PFSK-1 (cell line): Measurements from ENCODE around the gene AK2.

Source experiments
- FOXP2 ChIP-seq: optimal IDR thresholded peaks from 2 replicates; pipeline ENCODE3; 2011; ENCODE audit warnings: borderline replicate concordance, control low read depth, inconsistent platforms; ENCODE audit not compliant: insufficient read depth; ENCODE audit errors: extremely low read length, extremely low read depth
- POLR2AphosphoS5 ChIP-seq: IDR thresholded peaks from 2 replicates; pipeline ENCODE4 v1.6.1; 2012; ENCODE audit warnings: low read depth, mild to moderate bottlenecking, control low read depth, low read length, moderate library complexity
- REST ChIP-seq, 2 experiments: IDR thresholded peaks; 2 replicates each; pipeline versions ENCODE4 v1.6.1 to v1.8.0; 2011 to 2012; ENCODE audit warnings: low read depth in 2 of 2, low read length in 2 of 2, control low read depth in 1 of 2, inconsistent platforms in 1 of 2, mild to moderate bottlenecking in 1 of 2, moderate library complexity in 1 of 2; ENCODE audit not compliant: insufficient read depth in 1 of 2
- SIN3A ChIP-seq: IDR thresholded peaks from 2 replicates; pipeline ENCODE4 v1.6.1; 2012; ENCODE audit warnings: mild to moderate bottlenecking, low read length, moderate library complexity, borderline replicate concordance; ENCODE audit not compliant: insufficient read depth
- TAF1 ChIP-seq: IDR thresholded peaks from 2 replicates; pipeline ENCODE4 v1.6.1; 2012; ENCODE audit warnings: low read length, control low read depth, borderline replicate concordance; ENCODE audit not compliant: insufficient read depth

AK2 gene

DNA sequence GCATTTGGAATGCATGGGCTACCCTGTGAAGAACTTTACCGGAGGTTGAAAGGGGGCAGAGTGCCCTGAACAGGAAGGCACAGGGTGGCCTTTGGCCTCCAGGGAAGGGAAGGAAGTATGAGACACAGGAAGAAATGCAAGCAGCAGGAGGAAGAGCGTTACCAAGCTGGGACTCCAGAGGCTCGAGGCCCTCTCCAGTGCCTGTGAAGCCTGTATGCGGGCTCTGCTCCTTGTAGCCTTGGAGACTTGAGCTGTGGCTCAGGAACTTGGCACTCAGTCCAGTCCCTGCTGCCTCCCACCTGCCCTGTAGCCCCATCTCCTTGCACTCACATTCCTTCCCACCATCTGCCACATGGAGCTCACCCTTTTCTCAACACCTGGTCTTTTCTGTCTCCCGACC, 38.6 kb downstream of the AK2 start:
- no peak for TF ChIP-seq TAF1
- no peak for TF ChIP-seq REST (IDR thresholded peaks at IDR 0.05; ENCODE audit: insufficient read depth in 1 of 2, low read depth in 2 of 2, low read length in 2 of 2)
- TF ChIP-seq POLR2AphosphoS5: no peak; the same call in 1 of the 2 replicates
- TF ChIP-seq FOXP2: no peak
- TF ChIP-seq SIN3A: no peak

DNA sequence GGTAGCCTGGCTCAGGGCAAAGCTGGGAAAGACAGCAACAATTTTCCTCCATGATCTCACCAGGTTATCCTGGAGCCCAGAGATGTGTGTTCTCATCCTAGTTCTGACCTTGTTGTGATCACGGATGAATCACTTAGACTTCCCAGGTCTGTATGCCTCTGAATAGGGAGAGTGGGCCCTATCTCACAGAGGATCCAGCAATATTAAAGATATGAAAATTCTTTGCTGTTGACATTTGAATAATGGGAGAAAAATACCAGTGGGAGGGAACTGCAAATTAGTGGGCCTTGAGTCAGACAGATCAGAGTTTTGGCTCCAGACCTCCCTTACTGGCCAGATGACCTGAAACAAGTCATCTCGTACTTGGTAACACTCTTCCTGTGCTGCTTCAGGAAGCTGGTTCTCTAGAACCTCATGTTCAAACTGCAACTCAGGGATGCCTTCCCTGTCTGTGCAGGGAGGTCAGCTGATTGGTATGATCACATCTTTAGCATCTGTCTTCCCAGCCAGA, 39.2 kb downstream of the AK2 start:
- TF ChIP-seq TAF1: no peak
- TF ChIP-seq POLR2AphosphoS5: no peak
- TF ChIP-seq SIN3A: no peak
- no peak for TF ChIP-seq REST (IDR thresholded peaks at IDR 0.05; ENCODE audit: insufficient read depth in 1 of 2, low read depth in 2 of 2, low read length in 2 of 2)
- TF ChIP-seq FOXP2: no peak

- no peak for TF ChIP-seq FOXP2
- TF ChIP-seq SIN3A: 0 out of 2 replicates have a peak, but pooled peaks have one; percentile 30
- no peak for TF ChIP-seq REST (IDR thresholded peaks at IDR 0.05; ENCODE audit: insufficient read depth in 1 of 2, low read depth in 2 of 2, low read length in 2 of 2)
- no peak for TF ChIP-seq TAF1
- no peak for TF ChIP-seq POLR2AphosphoS5
These were observed 44.0 kb downstream of the AK2 start for GRCh38 chr1:32992489-32993323.

DNA sequence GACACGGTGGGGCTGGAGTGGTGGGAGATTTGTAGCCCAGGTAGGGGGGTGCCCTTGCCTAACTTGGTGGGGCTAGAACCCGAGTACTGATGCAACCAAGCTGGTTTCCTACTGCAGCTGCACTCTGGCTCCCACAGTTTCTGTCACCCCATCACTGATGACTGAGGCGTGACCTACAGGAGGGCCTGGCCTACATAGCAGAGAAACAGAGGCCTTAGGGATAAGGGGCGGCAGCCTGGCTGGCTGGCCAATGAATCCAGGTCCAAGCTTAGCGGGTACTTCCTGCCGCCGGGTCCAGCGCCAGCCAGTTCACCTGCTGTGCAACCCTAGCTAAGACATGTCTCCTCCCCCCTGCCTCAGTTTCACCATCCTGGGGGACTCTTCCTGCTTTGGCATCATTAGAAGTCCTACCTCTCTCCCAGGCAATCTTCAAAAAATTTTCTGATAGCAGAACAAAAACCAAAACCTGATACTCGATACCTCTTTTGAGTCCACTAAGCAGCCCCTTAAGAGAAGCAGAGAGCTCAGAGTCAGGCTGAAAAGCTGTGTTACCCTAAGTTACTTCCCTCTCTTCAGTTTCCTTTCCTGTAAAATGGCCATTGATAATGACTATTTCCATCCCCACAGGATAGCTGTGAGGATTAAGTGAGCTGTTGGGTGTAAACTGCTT, 44.7 kb downstream of the AK2 start:
- TF ChIP-seq TAF1 (no peak), REST (IDR thresholded peaks at IDR 0.05; ENCODE audit: insufficient read depth in 1 of 2, low read depth in 2 of 2, low read length in 2 of 2) (no peak), FOXP2 (no peak), SIN3A (no peak), POLR2AphosphoS5 (no peak)
